ENCODE results near the gene NRG4. TPM values are rescaled to one million over a fixed set of nuclear protein-coding genes. Genes with fewer than 3 reads are reported as not detected.

Gene NRG4
- total and polyA plus RNA-seq, 9 of the 15 experiments (the other 6 are each of a cell fraction or from before 2014, with no cell fraction given): 0.33 to 2.5 (median 0.76) TPM

GRCh38 chr15:76011627-76012551, at the start of gene NRG4 (continued):
- TF ChIP-seq MGA (IDR thresholded peaks at IDR 0.05) (no peak), CHD2 (IDR thresholded peaks at IDR 0.05; ENCODE audit: low read depth, low read length) (no peak), FOXK2 (conservative IDR thresholded peaks at IDR 0.05 in 1 of 2, IDR thresholded peaks at IDR 0.05 in 1 of 2; ENCODE audit: low read depth in 2 of 2) (no peak), FOXJ2 (tag; IDR thresholded peaks at IDR 0.05) (no peak), NRF1 (conservative IDR thresholded peaks at IDR 0.05 in 1 of 2, IDR thresholded peaks at IDR 0.05 in 1 of 2) (no peak), TSC22D4 (tag; IDR thresholded peaks at IDR 0.05) (no peak), ARNT (IDR thresholded peaks at IDR 0.05) (peak in 1 of 2 experiments; percentile 40; a peak in 1 of 4 replicates), TSHZ1 (CRISPR knock-in tag; IDR thresholded peaks at IDR 0.05) (no peak), ZNF280A (IDR thresholded peaks at IDR 0.05; ENCODE audit: low read depth, partially characterized antibody) (no peak)
